CD1c-positive myeloid dendritic cell (primary cell): ENCODE results near the gene TMEM51.

Experiments
- DNase-seq: peaks from one replicate; pipeline ENCODE4 v3.0.0-alpha.2; 2016; ENCODE audit errors: extremely low spot score

TMEM51 gene

DNA sequence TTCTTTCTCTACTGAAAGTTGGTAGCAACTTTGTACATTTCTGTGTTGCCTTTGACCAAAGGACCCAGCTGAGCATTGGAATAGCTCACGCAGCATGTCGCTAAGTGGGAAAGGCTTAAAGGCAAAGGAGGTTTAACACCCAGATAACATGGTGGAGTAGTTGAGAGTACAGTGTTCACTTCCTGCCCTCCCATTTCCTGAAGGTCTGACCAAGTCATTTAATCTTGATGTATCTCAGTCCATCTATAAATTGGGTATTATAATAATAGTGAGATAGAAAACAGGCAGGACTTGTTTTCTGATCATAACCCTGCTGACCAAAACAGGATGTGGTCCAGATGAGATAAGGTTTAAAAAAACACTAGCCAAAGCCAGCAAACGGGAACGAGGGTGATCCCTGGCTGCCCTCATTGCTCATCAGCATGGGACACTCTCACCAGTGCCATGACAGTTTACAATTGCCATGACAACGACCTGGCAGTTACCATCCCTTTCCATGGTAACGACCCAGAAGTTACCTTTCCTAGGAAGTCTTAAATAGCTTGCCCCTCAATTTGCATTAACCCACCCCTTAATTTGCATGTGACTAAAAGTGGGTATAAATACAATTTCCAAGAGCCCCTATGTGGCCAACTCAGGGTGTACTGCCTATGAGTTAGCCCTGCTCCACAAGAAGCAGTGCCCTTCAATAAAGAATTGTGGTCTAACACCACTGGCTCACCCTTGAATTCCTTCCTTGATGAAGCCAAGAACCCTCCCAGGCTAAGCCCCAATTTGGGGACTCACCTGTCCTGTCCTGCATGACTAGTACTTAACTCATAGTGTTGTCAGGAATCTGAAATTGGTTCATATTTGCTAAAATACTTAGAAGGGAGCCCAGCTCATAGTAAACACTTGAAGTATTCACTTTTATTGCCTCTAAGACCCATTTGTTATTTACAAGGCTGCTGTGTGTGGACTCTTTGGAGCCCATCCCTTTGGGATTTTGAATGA is 65.0 kb downstream of the TMEM51 start:
- DNase-seq, result peak; percentile 93

DNA sequence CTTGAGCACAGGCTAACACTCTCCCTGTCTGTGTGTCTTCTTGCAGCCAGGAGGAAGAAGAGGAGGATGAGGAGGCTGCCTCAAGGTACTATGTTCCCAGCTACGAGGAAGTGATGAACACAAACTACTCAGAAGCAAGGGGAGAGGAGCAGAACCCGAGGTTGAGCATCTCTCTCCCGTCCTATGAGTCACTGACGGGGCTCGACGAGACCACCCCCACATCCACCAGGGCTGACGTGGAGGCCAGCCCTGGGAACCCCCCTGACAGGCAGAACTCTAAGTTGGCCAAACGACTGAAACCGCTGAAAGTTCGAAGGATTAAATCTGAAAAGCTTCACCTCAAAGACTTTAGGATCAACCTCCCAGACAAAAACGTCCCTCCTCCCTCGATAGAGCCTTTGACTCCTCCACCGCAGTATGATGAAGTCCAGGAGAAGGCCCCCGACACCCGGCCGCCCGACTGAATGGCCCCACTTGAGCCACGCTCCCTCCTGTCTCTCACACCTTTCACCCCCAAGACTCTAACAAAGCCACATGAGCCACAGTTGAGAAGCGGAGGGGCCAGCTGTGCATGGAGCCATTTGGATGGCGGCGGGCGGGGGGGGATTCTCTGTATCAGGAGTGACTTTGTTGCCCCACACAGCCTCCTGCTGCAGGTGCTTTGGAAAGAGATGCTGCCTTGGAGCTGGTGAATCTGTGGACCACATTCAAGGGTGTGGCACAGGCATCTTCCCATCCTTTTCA is 65.9 kb downstream of the TMEM51 start:
- no peak for DNase-seq

DNA sequence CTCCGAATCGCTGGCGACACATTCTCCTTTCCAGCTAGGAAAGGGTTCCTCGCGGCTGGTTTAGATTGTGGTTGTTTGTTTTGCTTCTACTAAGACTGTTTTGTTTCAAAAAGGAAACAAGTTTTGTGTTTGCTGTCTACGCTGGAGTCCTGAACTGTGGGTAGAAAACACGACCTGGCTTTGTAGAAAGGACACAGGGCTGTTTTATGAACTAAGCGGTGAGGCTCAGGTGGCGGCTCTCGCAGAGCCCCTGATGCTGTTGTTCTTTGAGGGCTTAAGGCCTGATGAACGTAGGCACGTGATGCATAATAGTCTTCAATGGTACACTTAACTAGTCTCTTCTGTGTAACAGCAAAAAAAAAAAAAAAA is 66.5 kb downstream of the TMEM51 start:
- no peak for DNase-seq

DNA sequence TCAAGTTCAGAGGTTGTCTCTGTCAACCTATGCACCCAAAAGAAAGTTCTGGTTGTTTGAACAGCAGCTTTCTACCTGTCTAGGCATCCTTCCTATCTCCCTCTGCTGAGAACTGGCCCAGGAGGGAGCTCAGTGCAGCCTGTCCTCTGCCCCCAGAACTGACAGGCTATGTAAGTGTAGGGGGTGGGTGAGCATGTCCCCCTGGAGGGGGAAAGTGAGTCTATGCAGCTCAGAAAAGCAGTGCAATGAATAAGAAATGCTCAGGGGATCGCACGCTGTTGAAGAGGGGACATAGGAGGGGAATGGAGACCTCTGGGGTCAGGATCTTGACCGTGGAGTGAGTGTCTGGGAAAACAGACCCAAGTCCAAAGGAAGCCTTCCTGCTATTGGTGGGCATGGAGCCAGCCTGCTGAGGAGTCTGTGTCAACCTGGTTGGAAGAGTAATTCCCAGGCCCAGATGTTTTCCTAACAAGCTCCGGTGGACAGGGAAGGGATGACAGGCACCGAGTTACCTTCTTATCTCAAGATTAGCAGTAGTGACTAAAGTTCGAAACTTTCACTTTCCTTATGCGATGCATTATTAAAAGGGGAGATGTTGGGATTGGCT is 67.4 kb downstream of the TMEM51 start:
- DNase-seq, result no peak

DNA sequence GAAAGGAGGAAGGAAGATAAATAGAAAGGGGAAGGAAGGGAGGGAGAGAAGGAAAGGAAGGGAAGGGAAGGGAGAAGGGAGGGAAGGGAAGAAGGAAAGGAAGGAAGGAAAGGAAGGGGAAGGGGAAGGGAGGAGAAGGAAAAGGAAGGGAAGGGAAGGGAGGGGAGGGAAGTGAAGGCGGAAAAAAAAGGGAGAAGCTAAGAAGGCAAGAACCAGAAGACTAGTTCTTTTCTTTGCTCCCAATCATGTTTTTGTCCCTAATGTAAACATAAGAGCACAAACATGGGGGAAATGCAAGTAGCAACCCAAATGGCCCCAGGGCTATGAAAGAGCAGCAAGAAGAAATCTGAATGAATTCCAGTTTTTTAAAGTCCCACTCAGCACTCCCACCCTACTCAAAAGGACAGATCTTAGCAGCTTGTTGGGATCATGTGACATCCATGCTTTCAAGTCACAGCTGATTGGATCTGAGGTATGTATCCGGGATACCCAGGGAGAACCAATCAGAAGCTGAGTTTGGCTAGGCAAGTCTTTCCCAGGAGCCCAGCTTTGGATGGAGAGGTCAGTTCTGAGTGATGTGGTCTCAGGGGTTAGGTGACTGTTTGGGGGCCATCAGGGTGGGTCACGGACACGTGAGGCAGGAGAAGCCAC is 69.2 kb downstream of the TMEM51 start:
- DNase-seq, result no peak

DNA sequence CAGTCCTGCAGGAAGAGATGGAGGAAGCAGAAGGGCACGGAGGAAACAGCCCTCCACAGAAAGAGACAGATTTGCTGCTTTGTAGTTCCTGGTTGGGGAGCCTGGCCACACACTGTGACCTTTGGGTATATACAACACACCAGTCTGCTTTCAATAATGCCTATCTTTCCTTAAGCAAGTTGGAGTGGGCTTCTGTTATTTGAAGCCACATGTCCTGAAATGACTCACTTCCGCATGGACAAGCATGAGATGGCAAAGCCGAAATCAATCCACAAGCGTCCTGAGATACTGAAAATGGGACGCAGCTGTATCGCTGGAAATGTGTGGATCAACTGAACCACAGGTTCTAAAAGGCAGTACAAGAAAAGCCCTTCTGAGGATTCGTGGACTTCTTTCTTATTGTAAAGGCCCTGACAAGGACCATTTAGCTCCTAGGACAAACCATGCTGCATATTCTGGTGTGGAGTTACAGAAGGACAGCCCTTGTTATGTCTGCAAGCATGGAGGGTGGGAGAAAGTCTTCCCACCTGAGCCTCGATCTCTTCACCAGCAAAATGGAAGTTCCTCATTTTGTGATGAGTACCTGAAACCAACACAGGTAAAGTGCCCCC is 70.8 kb downstream of the TMEM51 start:
- peak; percentile 91 for DNase-seq

DNA sequence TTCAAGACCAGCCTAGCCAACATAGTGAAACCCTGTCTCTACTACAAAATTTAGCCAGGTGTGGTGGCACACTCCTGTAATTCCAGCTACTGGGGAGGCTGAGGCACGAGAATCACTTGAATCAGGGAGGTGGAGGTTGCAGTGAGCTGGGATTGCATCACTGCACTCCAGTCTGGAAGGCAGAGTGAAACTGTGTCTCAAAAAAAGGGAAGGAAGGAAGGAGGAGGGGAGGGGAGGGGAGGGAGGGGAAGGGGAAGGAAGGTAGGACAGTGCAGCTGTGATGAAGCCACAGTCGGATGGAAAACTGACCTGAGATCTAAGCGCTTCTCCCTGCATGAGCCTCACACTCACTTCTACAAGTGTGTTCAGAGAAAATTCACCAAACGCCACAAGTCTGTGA is 71.4 kb downstream of the TMEM51 start:
- DNase-seq, result peak; percentile 33

DNA sequence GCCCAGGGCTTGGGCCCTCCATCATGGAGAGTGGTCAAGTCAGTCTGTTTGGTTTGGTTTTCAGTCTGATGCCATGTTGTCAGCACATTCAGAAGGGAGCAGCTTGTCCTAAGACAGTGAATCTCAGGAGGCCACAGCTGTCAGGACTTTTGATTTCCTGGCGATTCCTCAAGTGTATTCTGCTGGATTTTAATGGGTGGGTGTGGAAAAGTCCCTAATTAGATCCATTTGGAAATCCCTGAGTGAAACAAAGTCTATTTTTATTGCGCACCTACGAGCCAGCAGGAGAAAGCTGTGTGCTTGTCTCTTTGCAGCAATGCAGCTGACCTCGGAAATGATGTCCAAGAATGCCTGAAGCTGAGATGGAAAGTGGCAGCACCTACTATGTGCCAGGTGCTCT is 71.9 kb downstream of the TMEM51 start:
- DNase-seq, result no peak

DNA sequence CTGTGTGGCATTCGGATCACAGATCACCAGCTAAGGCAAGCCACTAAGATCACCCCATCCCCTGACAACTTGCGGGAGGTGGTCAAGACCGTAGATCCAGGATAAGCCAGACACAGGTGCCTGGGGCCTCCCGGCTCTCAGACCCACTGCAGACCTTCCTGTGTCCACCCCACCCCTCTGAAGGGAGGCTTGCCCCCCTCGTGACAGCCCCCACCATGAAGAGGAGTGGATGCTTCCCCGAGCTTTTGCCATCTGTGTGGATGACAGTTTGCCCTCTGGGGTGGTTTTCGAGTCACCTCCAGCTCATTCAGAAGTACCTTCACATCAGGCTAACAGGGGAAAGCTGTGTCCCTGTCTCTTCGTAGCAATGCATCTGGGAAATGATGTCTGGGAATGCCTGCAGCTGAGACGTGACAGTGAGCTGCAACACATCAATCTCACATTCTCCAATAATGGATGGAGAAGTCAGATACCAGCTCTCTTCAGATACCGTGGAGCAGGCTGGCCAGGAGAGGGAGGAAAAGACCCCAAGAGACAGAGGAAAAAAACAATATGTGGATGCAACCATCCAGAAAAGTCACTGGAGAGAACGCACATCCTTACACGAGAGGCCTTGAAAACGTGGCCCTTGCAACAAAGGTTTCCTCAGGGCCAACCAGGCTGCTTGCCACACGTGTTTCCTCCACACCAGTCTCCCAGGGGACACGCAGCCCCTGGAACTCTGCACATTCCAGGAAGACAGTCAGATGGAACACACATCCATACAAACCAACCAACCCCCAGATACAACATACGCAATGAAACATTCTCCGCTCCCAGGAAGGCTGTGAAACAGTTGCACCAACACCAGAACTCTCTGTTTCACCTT is 73.1 kb downstream of the TMEM51 start:
- no peak for DNase-seq

DNA sequence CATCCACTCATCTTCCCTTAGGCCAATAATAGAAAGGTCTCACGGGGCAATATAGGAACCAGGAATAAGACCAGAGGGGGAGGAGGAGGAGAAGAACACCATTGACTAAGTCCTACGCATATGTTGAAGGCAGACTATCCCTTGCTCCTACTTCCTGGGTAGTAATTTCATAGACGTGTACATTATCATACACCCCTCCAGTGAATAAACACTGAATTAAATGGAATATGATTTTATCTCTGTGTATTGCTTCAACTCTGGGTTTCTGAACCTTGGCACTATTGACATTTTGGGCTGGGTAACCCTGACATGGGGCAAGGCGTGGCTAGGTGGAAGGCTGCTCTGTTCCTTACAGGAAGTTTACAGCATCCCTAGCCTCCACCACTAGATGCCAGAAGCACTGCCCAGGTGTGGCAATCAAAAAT is 76.2 kb downstream of the TMEM51 start:
- DNase-seq, result peak; percentile 58

DNA sequence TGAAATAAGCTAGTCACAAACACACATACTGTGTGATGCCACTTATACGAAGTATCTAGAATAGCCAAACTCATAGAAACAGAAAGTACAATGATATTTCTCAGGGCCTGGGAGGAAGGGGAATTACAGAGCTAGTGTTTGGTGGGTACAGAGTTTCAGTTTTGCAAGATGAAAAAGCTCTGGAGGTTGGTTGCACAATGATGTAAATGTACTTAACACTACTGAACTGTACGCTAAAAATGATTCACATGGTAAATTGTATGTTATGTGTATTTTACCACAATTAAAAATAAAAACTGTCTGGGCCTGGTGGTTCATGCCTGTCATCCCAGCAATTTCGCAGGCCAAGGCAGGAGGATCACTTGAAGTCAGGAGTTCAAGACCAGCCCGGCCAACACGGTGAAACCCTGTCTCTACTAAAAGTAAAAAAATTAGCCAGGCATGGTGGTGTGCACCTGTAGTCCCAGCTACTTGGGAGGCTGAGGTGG is 78.2 kb downstream of the TMEM51 start:
- peak; percentile 80 for DNase-seq

DNA sequence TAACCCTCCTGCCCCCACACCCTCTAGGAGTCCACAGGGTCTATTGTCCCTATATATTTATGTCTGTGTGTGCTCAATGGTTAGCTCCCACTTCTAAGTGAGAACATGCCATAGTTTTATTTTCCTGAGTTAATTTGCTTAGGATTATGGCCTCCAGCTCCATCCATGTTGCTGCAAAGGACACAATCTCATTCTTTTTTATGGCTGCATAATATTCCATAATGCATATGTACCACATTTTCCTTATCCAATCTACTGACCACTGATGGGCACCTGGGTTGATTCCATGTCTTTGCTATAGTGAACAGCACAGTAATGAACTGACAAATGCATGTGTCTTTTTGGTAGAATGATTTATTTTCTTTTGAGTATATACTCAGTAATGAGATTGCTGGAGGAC is 80.1 kb downstream of the TMEM51 start:
- DNase-seq, result no peak

DNA sequence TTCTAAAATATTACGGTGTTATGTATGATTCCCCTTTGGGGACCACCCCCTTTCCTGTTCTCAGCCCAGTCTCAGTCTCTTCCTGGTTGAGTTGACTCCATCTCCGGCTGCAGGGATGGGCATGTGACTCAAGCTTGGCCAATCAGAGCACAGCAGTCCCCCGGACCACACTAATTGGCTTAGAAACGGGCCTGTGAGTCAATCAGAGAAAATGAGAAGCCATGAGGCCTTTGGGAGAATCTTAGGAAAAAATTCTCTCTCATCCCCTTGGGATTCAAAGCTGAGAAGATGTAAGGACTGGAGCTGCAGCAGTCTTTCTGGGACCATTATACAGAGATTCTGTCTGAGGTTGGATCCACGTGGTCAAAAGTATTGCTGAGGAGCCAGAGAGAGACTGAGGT is 82.8 kb downstream of the TMEM51 start:
- DNase-seq, result no peak

DNA sequence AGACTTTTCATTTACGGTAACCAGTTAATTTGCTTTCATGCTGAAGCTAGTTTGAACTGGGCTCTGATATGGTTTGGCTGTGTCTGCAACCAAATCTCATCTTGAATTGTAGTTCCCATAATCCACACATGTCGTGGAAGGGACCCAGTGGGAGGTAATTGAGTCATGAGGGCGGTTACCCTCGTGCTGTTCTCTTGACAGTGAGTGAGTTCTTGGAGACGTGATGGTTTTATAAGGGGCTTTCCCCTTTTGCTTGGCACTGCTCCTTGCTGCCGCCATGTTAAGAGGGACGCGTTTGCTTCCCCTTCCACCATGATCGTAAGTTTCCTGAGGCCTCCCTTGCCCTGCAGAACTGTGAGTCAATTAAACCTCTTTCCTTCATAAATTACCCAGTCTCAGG is 83.2 kb downstream of the TMEM51 start:
- DNase-seq, result peak; percentile 81

DNA sequence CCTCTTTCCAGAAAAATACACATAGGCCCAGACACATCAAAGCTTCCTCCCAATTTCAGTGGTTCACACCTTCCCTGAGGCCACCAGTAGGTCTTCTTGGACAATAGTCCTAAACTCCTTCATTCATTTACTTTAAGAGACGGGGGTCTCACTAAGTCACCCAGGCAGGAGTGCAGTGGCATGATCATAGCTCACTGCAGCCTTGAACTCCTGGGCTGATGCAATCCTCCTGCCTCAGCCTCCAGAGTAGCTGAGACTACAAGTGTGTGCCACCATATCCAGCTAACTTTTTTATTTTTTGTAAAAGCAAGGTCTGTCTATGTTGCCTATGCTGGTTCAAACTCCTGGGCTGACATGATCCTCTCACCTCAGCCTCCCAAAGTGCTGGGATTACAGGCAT is 85.2 kb downstream of the TMEM51 start:
- no peak for DNase-seq

DNA sequence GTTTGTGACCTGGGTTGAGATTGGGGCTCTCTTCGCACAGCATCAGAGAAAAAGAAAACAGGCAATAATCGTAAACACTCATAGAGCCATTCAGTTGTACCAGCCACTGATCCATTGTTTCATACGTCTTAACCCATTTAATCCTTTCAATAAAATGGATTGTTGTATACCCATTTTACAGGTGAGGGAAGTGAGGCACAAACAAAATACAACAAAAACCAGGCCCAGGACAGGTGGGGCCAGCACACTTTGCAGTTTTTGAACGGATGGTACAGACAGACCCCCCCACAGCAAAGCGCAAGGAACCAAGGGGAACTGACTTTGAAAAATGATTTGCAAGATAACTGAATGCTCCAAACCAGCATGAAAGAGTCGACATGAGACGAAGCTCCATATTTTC is 89.2 kb downstream of the TMEM51 start:
- DNase-seq, result no peak

DNA sequence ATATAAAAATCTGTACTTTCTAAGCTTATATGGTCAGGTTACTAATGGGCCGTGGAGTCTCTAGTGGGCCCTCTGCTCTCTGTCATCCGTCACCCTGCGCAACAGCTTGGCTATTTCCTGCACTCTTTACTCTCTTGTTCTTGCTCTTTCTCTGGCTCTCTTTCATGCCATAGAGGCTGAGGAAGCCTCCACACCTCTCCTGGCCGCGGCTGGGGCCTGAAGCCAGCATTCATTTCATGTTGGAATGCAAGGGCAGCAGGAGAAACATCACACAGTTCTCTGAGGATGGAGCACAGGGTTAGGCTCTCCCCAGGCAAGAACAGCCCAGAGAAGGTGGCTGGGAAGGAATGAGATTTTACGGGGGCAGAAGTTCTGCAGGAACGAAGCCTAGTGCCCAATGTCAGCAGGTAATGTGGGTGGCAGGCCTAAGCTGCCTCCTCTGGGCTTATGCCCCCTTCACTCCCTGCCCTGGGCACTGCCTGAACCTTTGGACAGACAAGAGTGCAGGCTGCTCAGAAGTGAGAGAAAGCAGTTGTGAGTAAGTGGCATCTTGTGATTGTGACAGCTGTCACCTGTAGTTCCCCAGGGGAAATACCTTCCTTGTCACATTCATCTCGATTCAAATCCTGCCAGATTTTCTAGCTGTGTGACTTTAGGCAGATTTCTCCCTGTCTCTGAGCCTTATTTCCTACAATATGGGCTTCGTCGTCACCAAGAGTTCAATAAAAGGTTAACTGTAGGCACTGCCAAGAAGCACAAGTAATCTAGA is 89.9 kb downstream of the TMEM51 start:
- DNase-seq, result no peak

DNA sequence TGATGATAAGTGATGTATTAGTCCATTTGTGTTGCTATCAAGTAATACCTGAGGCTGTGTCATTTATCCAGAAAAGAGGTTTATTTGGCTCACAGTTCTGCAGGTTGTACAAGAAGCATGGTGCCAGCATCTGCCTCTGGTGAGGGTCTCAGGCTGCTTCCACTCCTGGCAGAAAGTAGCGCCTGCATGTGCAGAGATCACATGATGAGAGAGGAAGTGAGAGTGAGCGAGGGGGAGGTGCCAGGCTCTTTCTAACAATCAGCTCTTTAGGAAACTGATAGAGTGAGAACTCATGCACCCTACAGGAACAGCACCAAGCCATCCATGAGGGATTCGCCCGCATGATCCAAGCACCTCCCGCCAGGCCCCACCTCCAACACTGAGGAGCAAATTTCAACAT is 91.3 kb downstream of the TMEM51 start:
- DNase-seq, result peak; percentile 41

DNA sequence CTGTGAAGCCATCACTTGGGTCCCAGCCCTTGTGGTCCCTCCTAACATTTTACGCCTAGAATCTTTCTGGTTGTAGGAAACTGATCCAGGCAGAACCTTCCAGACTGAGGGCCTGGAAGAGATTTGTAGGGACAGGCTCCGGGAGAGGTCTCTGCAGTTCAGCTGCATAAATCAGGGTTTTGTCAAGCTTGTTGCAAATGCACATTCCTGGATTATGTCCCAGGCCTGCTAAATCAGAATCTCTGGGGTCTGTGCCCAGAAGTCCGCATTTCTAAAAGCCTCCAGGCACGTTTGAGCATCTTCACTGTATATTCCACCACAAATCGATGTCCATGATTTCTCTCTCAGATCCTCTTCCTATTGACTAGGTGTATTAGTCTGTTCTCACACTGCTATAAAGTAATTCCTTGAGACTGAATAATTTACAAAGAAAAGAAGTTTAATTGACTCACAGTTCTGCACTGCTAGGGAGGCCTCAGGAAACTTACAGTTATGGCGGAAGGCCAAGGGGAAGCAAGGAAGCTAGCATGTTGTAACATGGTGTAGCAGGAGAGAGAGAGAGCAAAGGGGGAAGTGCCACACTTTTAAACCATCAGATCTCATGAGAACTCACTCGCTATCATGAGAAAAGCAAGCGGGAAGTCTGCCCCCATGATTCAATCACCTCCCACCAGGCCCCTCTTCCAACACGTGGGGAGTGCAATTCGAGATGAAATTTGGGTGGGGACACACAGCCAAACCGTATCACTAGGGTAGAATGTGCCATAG is 92.2 kb downstream of the TMEM51 start:
- DNase-seq, result peak; percentile 80
